DLD1 (cell line): ENCODE data around the gene CRYAB.

Source experiments
- in situ Hi-C: cut with HindIII; loops from 2 replicates; pipeline ENCODE4 v1.10.0; 2017; ENCODE audit warnings: low sequenced_read_pairs

Gene CRYAB

GRCh38 chr11:111911563-111912401 lies at the start of gene CRYAB:
CRYAB (minus strand) TSS chr11:111911770; CDS start chr11:111911724, 46 bp downstream.
- in situ Hi-C loops = no loop called here

GRCh38 chr11:111960916-111961315 lies 49.3 kb upstream of the CRYAB start:
- in situ Hi-C loops = loop anchor here (5.0 kb wide), 1 partner anchor 61 kb away; no protein-coding TSS in a partner anchor

GRCh38 chr11:111957663-111958444 lies 46.3 kb upstream of the CRYAB start:
- in situ Hi-C loops = no loop called here

- in situ Hi-C loops = no loop called here
Observed at GRCh38 chr11:111954154-111954553, 42.6 kb upstream of the CRYAB start.

GRCh38 chr11:111951565-111951964 lies 40.0 kb upstream of the CRYAB start:
- in situ Hi-C loops = no loop called here

- in situ Hi-C loops = no loop called here
Observed at GRCh38 chr11:111949519-111950426, 38.2 kb upstream of the CRYAB start.

GRCh38 chr11:111947143-111947542 lies 35.6 kb upstream of the CRYAB start:
- in situ Hi-C loops = no loop called here

- in situ Hi-C loops = no loop called here
Observed at GRCh38 chr11:111946499-111946898, 34.9 kb upstream of the CRYAB start.

GRCh38 chr11:111945198-111945597 lies 33.6 kb upstream of the CRYAB start:
- in situ Hi-C loops = no loop called here

GRCh38 chr11:111944651-111945051 lies 33.1 kb upstream of the CRYAB start:
- in situ Hi-C loops = no loop called here

- in situ Hi-C loops = no loop called here
Observed at GRCh38 chr11:111944139-111944538, 32.6 kb upstream of the CRYAB start.

- in situ Hi-C loops = no loop called here
Observed at GRCh38 chr11:111942829-111943228, 31.3 kb upstream of the CRYAB start.

GRCh38 chr11:111941963-111942362 lies 30.4 kb upstream of the CRYAB start:
- in situ Hi-C loops = no loop called here

- in situ Hi-C loops = no loop called here
Observed at GRCh38 chr11:111939836-111940604, 28.4 kb upstream of the CRYAB start.

- in situ Hi-C loops = no loop called here
Observed at GRCh38 chr11:111938687-111939160, 27.2 kb upstream of the CRYAB start.

GRCh38 chr11:111937844-111938243 lies 26.3 kb upstream of the CRYAB start:
- in situ Hi-C loops = no loop called here

GRCh38 chr11:111937461-111937769 lies 25.8 kb upstream of the CRYAB start:
- in situ Hi-C loops = no loop called here

GRCh38 chr11:111936040-111936540 lies 24.5 kb upstream of the CRYAB start:
- in situ Hi-C loops = no loop called here

GRCh38 chr11:111935317-111936039 lies 23.9 kb upstream of the CRYAB start:
- in situ Hi-C loops = no loop called here
